KOPT-K1 (cell line): ENCODE measurements around the gene IRF2.
"Not testable (repeated sequence)": the region's sequence is repeated elsewhere in the genome, so short reads cannot be mapped to it uniquely, and the experiment has no call there.

ENCODE experiments used
- H3K27ac ChIP-seq: fragments of 200-600 bp; sonication (generic); 2 replicates; pipeline ENCODE4 v1.5.1; 2016; ENCODE audit warnings: antibody characterized with exemption, mild to moderate bottlenecking, low read depth, low read length; ENCODE audit not compliant: poor library complexity, severe bottlenecking
- H3K36me3 ChIP-seq: fragments of 200-600 bp; sonication (generic); 2 replicates; pipeline ENCODE4 v1.5.1; 2017; ENCODE audit warnings: antibody characterized with exemption, mild to moderate bottlenecking, low read length, moderate library complexity; ENCODE audit not compliant: insufficient read depth
- H3K9me3 ChIP-seq: fragments of 200-600 bp; sonication (generic); 2 replicates; pipeline ENCODE4 v1.5.1; 2017; ENCODE audit warnings: antibody characterized with exemption, low read length, mild to moderate bottlenecking; ENCODE audit not compliant: insufficient read depth, poor library complexity, severe bottlenecking

IRF2 gene

DNA sequence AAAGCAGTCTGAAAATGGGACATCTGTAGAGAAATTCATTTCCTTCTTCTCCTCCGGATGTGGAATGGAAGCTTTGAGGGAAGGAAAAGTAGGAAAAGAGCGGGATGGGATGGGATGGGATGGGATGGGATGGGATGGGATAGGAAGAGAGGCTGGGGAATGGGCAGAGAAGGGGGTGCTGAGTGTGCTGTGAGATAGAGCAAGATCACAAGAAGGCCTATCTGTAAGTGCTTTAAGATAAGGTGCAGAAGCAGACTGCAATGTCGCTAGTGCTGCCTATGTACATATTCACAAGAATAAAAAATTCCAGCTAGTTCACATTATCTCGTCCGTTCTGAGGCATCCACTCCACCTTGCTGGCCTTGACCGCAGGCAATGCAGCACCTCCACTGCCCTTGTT lies 86.2 kb downstream of the IRF2 start:
- Histone ChIP-seq H3K9me3 (no peaks in the 10 kb centered on the region), H3K36me3 (peaks cover 61% of the 10 kb centered on the region), H3K27ac (no peak overlapping the region)

DNA sequence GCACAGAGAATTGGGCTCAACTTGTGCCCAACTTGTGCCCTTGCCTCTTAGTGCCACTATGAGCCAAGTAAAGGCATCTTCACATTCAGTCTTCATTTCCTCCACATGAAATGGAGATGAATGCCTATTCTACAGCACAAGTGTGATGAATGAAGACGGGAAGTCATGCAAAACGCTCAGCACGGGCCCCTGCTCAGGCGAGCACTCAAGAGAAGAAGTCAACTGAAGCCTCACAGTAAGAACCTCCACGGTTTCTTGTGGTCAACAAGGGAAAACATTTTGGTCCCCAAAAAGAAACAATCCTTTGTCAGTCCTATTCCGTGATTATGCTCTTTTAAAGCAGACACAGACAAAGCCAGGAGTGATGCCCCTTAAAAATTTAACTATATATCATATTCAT lies 87.0 kb downstream of the IRF2 start:
- H3K9me3 ChIP-seq: no peaks in the 10 kb centered on the region
- peaks cover 54% of the 10 kb centered on the region for H3K36me3 ChIP-seq
- no peak overlapping the region for H3K27ac ChIP-seq

DNA sequence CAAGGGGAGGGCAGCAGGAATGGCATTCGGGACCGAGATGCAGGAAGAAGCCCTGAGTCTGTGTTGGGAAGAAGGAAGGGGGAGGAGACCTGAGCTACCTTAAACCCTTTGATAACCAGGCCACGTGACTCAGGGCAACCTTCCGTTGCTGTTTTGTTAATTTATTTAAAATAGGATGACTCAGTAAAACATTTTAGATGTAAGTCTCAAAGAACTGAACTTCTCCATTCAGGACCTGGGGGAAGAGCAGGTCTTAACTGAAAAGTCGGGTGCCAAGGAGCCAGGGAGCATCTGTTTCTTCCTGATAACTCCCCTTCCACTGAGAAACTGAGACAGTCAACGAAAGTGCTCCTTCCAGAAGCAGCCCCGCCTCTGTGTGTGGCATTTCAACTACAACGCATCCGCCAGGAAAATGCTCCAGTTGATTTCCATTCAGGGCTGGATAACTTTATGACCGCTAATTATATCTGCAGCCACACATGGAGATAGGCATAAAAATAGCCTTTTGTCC lies 88.0 kb downstream of the IRF2 start:
- peak overlapping the region; percentile 87 for H3K27ac ChIP-seq

DNA sequence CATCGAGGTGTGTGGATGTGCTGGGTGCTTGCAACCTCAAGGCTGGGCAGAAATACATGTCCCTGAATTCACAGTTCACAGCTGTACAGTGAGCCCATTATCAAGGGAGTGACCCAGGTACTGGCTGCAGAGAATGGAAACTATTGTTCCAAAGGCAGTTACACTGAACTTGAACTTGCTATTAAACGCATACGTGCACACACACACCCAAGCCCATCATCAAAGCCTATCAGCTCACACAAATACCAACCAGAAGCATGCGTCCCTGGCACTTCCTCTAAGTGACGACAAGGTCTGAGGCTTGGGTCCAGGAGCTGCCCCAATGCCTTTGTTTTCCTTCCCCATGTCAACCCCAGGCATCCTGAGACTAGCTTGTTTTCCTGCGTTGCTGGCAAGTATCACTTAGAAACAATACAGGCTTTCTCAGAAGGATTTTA lies 88.6 kb downstream of the IRF2 start:
- Histone ChIP-seq H3K9me3 (no peaks in the 10 kb centered on the region), H3K36me3 (peaks cover 37% of the 10 kb centered on the region), H3K27ac (peak overlapping the region; percentile 87)

More for the DNA sequence above, 88.0 kb downstream of the IRF2 start:
- H3K9me3 ChIP-seq: no peaks in the 10 kb centered on the region
- peaks cover 43% of the 10 kb centered on the region for H3K36me3 ChIP-seq

DNA sequence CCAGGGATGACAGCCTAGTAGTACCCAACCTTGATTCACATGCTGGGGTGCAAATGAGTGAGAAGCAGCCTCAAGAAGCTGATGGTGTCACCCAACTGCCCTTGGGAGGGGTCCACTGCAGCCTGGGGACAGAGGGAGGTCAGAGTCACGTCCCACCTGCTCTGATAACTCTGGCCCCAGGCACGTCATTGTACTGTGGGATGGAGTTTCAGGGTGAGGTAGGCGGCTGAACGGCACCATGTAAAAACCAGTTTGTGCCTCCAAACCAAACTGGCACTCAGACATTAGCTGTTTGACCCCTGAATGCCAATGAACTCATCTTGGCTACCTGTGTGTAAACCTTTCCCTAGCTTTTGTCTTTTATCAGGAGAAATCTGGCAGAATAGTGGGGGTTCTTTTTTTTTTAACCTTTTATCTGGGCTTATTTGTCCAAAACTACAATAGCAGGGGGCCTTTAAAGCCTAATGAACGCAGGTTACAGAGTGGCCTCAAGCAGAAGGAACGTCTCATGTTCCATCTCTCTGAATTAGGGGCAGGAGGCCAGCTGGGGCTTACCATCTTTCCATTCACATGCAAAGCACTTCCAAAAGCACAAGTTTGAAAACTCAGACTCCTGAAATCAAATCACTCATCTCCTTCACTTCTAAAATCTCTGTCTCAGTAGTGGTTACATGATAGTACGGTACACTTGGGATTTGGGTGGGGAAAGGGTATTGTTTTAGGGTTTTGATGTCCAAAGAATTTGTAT lies 89.4 kb downstream of the IRF2 start:
- Histone ChIP-seq H3K36me3 (peaks cover 30% of the 10 kb centered on the region), H3K9me3 (no peaks in the 10 kb centered on the region), H3K27ac (peak overlapping the region; percentile 87)

DNA sequence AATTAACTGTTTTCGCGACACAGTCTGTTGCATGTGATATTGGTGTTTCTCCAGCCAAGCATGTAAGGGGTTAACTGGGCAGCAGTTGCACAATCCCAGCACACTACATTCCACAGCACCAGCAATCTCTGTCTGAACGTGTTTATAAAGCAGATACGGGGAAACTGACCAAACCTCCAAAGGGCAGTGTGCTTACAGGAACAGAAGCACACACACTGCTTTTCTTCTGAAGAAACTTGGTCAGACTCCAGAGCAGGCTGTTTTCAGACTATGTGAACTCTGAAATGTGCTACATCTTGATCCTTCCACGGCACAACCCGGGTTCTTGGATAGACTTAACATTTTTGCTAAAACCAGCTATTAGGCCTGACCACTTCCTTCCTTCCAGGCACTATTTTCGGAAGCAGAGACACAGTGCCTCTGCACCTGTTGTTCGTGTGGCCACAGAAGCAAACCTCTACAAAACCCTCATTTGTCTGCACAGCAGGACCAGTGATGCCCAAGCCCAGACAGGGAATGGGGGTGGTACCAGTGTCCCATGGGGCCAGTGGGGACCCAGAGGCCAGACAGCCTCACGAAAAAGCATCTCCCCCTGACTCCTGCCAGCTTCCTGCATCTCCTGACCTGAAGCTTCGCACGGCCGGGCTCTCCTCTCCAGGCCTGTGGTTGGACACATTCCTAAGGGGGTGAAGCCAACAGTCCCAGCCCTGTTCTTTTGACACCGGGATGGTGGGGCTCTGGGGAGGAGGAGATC lies 90.1 kb downstream of the IRF2 start:
- no peaks in the 10 kb centered on the region for H3K9me3 ChIP-seq
- peaks cover 22% of the 10 kb centered on the region for H3K36me3 ChIP-seq
- peak overlapping the region; percentile 87 for H3K27ac ChIP-seq

DNA sequence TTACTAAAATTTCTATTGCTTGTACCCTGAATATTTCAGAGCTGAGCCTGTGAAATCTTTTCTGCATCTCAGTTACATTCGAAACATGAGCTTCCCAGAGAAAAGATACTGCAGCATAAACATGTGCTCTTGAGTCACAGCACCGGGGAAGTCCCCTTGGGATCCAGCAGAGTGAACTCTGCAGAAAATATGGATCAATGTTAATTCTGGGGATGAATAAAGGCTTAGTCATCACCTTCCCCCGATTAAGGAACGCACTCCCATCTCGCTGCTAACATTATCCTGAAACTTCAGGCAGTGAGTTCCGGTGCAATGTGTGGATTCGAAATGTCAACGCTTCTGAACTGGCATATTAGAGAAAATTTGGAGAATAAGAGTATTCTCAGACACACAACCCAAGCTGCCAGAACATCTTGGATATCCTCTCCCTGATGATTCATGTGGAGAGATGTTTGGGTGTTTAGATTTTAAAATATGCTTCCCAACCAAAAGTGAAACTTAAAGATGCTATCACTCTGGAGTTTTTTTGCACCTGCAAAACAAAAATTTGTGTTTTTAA lies 90.8 kb downstream of the IRF2 start:
- peak overlapping the region; percentile 87 for H3K27ac ChIP-seq

DNA sequence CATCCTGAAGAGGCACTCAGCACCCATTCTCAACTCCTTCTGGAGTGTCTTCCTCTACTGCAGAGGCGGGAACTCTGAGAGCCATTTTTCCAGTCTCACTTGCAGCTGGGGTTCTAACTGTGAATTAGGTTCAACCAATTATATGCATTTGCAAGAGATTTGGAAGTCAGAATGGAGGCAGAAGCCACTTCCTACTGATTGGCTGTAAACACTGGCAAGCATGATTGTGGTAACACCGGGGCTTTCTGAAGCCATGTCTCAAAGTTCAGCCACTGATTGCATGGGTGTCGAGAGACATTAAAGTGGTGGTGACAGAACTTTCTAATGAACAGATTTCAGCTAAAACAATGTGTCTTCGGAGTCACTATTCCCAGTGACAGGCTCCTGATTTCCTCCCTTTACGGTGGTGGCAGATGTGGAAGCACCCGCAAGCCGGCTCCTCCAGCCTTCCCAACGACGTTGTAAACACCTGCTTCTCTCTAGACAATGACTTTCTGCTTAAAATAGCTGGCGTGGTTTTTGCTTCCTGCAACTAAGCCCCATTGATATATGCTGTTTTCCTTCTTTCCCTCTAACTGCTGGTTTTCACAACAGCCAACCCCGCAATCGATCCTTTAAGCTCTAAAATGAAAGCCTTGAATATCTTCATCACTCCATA lies 92.0 kb downstream of the IRF2 start:
- H3K27ac ChIP-seq: peak overlapping the region; percentile 87
- peaks cover 9% of the 10 kb centered on the region; the same call in 1 of the 2 replicates for H3K36me3 ChIP-seq
- H3K9me3 ChIP-seq: no peaks in the 10 kb centered on the region

More for the DNA sequence above, 90.8 kb downstream of the IRF2 start:
- no peaks in the 10 kb centered on the region for H3K9me3 ChIP-seq
- peaks cover 17% of the 10 kb centered on the region for H3K36me3 ChIP-seq

DNA sequence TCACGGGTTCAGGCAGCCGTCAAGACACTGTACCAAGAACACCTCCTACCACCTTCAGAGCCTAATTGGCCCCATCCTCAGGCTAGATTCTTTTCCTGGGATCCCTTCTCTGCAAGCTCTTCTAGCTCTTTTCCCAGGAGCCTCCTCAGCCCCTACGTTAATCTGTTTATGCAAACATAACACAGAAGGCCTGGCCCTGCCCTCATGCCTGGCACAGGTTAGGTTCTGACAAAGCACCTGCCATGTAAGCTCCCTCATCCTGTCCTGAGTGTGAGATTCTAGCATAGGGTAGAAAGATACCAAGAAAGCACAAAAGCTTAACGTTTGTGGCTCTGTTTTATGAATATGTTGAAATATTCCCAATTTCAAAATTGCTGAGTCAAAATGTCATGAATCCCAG lies 93.6 kb downstream of the IRF2 start:
- H3K36me3 ChIP-seq: no peaks in the 10 kb centered on the region
- no peak overlapping the region for H3K27ac ChIP-seq
- no peaks in the 10 kb centered on the region for H3K9me3 ChIP-seq

DNA sequence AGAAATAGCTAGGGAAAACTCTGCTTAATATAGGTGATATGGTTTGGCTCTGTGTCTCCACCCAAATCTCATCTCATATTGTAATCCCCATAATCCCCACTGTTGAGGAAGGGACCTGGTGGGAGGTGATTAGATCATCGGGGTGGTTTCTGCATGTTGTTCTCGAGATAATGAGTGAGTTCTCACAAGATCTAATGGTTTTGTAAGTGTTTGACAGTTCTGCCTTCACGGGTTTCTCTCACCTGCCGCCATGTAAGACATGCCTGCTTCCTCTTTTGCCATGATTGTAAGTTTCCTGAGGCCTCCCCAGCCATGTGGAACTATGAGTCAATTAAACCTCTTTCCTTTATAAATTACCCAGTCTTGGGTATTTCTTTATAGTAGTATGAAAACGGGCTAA lies 94.1 kb downstream of the IRF2 start:
- H3K27ac ChIP-seq, H3K9me3 ChIP-seq, H3K36me3 ChIP-seq: not testable (repeated sequence)

DNA sequence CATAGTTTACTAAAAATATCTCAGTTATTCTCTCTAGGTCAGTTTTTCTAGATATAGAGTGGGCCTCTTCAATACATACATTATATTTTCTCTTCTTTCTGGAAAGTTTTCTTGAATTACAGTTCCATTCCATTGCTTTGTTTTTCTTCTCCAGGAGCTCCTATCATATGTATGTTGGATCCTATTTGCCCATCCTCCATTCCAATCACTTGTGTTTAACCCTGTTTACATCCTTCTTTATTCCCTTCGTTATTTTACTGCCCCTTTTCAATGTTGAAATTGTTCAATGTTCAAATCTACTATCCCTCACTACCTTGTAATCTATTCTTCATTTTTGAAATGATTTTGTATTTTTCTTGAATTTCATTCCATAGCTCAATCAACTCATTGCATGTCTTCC lies 97.4 kb downstream of the IRF2 start:
- H3K36me3 ChIP-seq: no peaks in the 10 kb centered on the region
- H3K27ac ChIP-seq: no peak overlapping the region
- H3K9me3 ChIP-seq: no peaks in the 10 kb centered on the region

DNA sequence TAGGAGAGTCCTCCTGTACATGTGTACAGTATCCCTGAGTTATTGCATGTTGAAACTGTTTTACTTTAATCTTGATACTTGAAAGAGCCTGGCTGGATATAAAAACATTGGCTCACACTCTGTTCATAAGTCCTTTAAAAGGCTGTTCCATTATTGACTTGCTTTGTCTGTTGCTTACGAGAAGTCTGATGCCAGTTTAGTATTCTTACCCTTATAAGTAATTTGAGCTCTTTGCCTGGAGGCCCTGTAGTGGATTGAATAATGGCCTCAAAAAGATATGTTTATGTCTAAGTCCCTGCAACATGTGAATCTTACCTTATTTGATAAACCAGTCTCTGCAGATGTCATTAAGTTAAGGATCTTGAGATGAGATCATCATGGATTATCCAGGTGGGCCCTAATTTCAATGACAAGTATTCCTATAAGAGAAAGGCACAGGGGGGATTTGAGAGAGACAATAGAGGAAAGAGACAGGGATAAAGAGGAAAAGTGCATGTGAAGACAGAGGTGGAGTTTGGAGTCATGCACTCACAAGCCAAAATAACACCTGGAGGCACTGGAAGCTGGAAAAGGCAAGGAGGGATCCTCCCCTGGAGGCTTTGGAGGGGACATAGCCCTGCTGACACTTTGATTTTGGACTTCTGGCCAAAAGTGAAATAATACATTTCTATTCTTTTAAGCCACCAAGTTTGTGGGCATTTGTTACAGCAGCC lies 98.1 kb downstream of the IRF2 start:
- H3K9me3 ChIP-seq: no peaks in the 10 kb centered on the region
- no peak overlapping the region for H3K27ac ChIP-seq
- H3K36me3 ChIP-seq: no peaks in the 10 kb centered on the region

DNA sequence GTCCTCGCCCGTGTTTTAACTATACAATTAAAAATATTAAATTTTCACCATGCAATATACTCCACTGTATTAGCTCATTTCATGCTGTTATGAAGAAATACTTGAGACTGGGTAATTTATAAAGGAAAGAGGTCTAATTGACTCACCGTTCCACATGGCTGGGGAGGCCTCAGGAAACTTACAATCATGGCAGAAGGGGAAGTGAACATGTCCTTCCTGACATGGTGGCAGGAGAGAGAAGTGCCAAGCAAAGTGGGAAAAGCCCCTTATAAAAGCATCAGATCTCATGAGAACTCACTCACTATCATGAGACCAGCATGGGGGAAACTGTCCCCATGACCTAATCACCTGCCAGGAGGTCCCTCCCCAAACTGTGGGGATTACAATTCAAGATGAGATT lies 98.7 kb downstream of the IRF2 start:
- not testable (repeated sequence) for H3K27ac ChIP-seq, H3K9me3 ChIP-seq, H3K36me3 ChIP-seq

DNA sequence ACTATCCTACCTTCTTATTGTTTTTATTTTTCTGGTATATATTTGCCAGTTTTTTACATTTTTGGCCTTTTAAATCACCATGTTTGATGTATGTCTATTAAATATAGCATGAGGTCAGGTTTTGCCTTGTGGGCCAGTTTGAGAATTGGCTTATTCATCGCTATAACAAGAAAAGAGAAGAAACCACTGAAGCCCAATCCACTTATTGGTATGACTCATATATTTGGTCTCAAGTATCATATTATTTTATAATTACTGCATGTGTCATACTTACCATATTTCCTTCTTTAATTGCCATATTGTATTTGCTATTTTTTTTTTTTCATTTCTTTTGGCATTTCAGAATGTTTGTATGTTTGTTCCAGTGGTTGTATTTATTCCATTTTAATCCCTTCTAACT lies 99.3 kb downstream of the IRF2 start:
- H3K9me3 ChIP-seq: no peaks in the 10 kb centered on the region
- H3K36me3 ChIP-seq: no peaks in the 10 kb centered on the region
- H3K27ac ChIP-seq: no peak overlapping the region
